Stimulated activated CD8-positive, alpha-beta memory T cell treated with anti-CD3 and anti-CD28 coated beads, Interleukin-7, amount 100 ng/mL, for 4 hours (primary cell): ENCODE data around the gene MTERF4.

Experiments used
- DNase-seq, 2 donors: peaks; one replicate each; pipeline ENCODE4 v3.0.0-alpha.2; 2020; ENCODE audit warnings: low read depth in 2 of 2

The MTERF4 gene

GRCh38 chr2:241070361-241070760, 31.7 kb downstream of the MTERF4 start:
- no peak for DNase-seq

DNA sequence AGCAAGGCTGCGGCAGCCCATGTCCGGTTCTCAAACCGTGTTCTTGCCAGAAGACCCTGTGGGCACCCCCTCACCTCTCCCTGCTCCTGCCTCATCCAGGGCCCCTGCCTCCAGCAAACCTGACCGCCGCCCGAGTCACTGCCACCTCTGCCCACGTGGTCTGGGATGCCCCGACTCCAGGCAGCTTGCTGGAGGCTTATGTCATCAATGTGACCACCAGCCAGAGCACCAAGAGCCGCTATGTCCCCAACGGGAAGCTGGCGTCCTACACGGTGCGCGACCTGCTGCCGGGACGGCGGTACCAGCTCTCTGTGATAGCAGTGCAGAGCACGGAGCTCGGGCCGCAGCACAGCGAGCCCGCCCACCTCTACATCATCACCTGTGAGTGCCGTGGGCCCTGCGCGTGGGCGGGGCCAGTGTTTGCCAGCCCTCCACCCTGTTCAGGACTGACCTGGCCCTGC, 32.2 kb downstream of the MTERF4 start:
- no peak for DNase-seq

DNA sequence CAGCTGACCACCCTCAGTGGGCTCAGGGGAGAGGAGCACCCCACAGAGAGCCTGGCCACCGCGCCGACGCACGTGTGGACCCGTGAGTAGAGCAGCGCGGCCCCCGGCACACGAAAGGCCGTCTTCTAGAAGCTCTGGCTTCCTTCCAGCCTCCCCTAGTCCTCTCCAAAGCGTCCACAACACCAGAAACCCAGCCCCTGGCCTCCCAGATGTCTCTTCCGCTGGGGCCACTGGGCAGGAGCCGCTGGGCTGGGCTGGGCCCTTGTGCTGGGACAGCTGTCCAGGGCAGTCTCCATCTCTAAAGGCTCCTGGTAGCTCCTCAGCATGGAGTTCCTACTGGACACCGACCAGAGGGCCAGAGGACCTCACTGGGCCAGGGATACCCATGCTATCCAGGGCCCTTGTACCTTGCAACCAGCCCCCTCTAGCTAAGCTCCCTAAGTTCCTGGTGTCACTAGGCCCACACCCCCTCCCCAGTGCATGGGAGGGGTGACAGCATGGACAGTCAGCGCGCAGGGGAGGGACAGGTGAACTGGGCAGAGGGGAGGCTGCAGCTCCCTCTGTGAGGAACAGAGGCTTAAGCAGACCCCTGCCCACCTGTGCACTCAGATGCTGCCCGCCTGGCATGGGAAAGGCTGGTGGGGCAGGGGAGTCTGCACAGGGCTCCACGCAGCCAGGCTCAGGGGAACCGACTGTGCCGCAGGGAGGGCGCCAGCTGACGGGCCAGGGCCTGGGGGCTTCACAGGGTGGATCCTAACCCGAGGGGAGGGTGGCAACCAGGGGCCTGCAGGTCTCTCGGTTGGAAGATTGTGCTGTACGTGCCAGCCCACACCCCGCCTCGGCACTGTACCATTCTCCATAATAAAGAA, 32.9 kb downstream of the MTERF4 start:
- DNase-seq = no peak

- no peak for DNase-seq
Observed at GRCh38 chr2:241068136-241068941, 33.7 kb downstream of the MTERF4 start.

GRCh38 chr2:241067501-241068135, 34.5 kb downstream of the MTERF4 start:
- DNase-seq = no peak

GRCh38 chr2:241066893-241067341, 35.2 kb downstream of the MTERF4 start:
- DNase-seq = no peak

DNA sequence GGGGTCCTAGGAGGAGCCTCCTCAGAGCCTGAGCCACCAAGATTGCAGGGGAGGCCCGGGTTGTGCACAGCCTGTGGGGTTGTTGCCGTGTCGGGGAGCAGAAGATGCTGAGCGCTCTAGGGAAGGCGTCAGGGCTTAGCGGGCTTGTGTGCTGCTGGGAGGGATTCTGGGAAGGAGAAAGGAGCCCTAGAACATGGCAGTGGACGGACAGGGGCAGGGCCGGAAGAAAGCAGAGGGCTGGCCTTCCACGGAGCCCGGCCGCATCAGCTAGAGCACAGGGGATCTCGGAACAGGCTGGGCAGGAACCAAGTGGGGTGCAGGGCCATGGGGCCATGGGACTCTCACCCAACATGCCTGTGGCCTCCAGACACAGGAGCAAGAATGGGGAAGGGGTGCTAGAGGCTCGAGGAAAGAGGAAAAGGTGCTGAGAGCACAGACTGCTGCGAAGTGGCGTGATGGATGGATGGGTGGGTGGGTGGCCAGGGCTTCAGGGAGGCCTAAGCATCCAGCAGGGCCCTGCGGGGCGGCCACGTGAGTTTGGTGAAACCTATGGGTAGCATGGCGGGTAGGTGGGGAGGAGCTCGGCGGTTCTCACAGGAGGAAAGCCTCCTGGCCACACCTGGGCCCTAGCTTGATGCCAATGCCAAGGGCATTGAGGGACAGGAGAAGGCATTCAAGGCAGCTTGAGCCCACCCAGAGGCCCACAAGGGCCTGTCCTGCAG, 35.8 kb downstream of the MTERF4 start:
- DNase-seq = no peak

GRCh38 chr2:241065355-241065803, 36.7 kb downstream of the MTERF4 start:
- no peak for DNase-seq

DNA sequence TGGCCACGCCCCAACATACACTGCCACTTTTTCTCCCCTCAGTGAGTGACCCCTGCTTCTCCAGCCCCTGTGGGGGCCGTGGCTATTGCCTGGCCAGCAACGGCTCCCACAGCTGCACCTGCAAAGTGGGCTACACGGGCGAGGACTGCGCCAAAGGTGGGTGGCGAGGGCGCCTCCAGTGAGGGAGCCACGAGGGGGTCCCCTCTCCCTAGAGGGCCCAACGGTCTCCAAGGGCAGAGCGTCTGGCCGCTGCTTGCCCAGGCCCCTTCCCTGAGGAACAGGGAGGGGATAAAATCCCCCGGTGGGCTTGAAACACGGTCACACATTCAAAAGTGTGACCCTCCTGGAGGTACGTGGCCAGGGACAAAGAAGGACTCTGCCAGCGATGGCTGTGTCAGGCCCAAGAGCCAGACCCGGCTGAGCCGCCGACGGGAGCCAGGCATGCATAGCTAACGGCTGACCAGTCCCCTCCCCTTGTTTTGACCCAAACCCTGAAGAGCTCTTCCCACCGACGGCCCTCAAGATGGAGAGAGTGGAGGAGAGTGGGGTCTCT, 37.2 kb downstream of the MTERF4 start:
- no peak for DNase-seq

DNA sequence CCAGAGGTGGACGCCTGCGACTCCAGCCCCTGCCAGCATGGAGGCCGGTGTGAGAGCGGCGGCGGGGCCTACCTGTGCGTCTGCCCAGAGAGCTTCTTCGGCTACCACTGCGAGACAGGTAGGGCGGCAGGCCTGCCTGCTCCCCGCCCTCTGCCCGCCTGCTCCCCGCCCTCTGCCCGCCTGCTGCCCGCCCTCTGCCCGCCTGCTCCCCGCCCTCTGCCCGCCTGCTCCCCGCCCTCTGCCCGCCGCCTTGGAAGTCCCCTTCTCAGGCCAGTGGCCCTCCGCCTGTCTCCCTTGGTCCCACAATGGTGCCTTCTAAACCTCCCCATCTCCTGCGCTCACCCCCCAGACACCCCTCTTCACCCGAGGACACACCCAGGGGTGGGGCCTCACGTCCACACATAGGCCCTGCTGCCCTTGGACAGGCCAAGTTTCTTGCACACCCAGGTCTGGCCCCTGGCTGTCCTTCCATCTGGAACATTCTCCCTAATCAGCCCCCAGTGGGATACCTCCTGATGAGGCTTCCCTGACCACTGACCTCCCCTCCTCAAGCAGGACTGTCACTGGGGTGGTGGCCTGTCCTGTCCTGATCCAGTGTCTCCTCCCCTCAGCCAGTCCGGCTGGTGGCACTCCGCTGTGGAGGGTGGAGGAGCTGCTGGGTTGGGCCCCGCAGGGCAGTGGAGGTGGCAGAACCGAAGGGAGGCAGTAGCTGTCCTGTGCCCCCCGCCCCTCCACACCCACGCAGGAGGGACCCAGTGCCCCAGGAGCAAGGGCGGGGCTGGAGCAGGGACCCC, 37.9 kb downstream of the MTERF4 start:
- DNase-seq = peak; percentile 8 to 15

GRCh38 chr2:241063587-241063986, 38.5 kb downstream of the MTERF4 start:
- DNase-seq = no peak

DNA sequence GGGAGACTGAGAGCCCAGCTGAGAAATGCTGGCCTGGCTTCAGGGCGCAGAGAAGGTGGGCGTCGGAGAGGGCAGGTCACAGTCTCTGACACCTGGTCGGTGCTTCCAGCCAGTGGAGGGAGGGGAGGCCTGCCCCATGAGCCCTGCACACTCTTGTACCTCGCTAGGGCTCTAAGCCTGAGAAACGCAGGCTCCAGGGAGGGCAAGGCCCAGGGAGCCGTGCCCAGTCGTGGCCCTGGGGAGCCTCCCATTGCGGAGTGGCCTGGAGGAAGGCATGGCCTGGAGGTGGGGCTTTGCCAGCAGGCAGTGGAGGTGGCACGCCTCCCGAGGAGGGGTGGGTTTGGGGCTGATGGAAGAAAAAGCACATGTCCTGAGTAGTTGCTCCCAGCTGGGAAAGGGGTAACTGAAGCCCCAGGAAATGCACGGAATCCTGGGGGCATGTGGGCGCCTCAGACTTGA, 39.0 kb downstream of the MTERF4 start:
- no peak for DNase-seq

DNA sequence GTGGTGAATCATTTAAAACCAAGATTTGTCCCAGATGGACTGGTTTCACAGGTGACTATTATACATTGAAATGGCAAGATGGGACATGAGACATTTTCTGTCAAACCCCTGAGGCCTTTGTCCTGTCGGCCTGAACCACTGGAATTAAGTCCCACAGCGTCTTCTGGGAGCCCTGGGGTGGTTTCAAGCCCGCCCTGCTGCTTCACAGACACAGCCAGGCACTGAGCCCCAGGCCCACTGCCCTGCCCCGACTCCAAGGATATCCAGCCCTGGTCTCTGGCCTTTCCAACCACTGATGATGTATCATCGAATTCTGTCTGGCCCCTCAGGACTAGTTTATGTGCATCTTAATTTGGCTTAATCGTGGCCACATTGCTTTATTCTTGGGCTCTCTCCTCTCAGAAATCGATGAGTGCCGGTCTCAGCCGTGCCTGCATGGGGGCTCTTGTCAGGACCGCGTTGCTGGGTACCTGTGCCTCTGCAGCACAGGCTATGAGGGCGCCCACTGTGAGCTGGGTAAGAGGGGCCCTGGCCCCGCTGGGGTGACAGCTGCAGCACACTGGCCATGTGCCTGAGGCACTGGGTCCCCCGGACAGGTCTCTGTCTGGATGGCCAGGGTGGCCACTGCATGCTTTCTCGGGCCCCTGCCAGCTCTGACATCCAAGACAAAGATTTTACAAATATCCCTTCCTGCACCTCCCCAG, 39.5 kb downstream of the MTERF4 start:
- no peak for DNase-seq

- DNase-seq = no peak
Observed at GRCh38 chr2:241061275-241061674, 40.8 kb downstream of the MTERF4 start.

DNA sequence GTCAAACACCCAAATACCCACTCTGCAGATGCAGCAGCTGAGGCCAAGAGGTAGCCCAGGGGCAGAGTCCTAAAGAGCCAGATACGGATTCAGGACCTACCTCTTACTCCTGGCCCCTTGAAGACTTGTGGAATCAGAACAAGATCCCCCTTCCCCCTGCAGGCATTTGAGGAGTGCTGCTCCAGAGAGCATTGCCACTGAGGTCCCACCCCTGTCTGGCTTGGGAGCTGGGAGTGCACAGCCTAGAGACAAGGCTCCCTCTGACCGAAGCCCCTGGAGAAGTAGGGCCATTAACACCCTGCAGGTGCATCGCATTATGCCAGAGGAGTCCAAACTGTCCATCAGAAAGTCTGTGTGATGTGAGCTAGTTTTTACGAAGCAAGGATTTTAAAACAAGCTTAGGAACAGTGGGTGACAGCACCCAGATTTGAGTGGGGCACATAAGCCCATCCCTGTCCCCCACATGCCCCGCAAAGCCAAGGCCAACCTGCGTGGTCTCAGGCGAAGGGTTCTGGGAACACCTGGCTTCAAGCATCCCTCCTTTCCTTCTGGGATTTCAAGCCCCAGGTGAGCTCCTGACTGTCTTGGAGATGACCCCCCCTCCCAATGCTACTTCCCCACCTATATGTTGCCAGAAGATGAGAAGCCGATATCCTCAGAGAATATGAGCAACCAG, 48.4 kb downstream of the MTERF4 start:
- DNase-seq = no peak

DNA sequence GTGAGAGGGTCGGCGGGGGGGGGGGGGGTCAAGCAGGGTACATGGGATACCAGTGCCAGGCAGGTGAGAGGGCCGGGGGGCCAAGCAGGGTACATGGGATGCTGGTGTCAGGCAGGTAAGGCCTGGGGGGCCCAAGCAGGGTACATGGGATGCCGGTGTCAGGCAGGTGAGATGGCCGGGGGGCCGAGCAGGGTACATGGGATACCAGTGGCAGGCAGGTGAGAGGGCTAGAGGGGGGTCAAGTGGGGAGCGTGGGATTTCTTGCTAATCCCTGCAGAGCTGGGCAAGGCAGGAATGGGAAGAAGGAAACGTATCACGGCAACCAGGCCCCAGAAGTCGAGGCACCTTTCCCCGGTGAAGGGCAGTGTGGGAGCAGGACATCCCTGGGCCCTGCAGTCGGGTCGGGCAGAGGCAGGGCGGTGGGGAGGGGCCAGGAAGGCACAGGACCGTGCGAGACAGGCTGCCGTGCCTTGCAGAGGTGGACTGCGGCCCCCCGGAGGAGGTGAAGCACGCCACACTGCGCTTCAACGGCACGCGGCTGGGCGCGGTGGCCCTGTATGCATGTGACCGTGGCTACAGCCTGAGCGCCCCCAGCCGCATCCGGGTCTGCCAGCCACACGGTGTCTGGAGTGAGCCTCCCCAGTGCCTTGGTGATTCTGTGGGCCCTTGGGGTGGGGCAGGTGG, 49.3 kb downstream of the MTERF4 start:
- DNase-seq = no peak

- DNase-seq = no peak
Observed at GRCh38 chr2:241051578-241052487, 50.3 kb downstream of the MTERF4 start.
